K562 (cell line): ENCODE data around the gene ACRV1. TPM values are rescaled to one million over a fixed set of nuclear protein-coding genes. Genes with fewer than 3 reads are reported as not detected.
A peak's percentile ranks its signal among the peaks of the same experiment; 100 is the strongest.

Experiments used
- FOXA3 ChIP-seq, 2 experiments: fragments of 450-650 bp in 1 of 2; sonication (generic) in 1 of 2; formaldehyde crosslinking; IDR thresholded peaks in 1 of 2; conservative IDR thresholded peaks in 1 of 2; 2 replicates each; pipeline versions ENCODE4 v1.4.0 to v1.8.0; 2020 to 2022; ENCODE audit warnings: mild to moderate bottlenecking in 2 of 2, missing genetic modification reagents in 1 of 2
- FOXM1 ChIP-seq, 2 experiments: fragments of 450-650 bp in 1 of 2; sonication (generic) in 1 of 2; formaldehyde crosslinking in 1 of 2; IDR thresholded peaks; 2 replicates each; pipeline versions ENCODE4 v1.6.1 to v1.9.0; 2017 to 2022; ENCODE audit warnings: low read depth in 2 of 2, mild to moderate bottlenecking in 2 of 2, missing genetic modification reagents in 1 of 2, moderate library complexity in 1 of 2
- HOXB6 ChIP-seq: fragments of 250-450 bp; sonication (Bioruptor Pico); IDR thresholded peaks from 2 replicates; pipeline ENCODE4 v1.5.1; 2022; ENCODE audit warnings: mild to moderate bottlenecking, borderline replicate concordance
- ILF3 ChIP-seq: fragments of 450-650 bp; IDR thresholded peaks from 2 replicates; pipeline ENCODE4 v1.6.1; 2018; ENCODE audit warnings: antibody characterized with exemption, mild to moderate bottlenecking, moderate library complexity, borderline replicate concordance
- KAT7 ChIP-seq: sonication (generic); formaldehyde crosslinking; IDR thresholded peaks from 2 replicates; pipeline ENCODE4 v1.8.0; 2022; ENCODE audit warnings: missing genetic modification reagents, mild to moderate bottlenecking, borderline replicate concordance
- MCM5 ChIP-seq: fragments of 450-650 bp; IDR thresholded peaks from 2 replicates; pipeline ENCODE4 v1.6.1; 2016; ENCODE audit warnings: low read depth
- NELFE ChIP-seq: IDR thresholded peaks from 2 replicates; pipeline ENCODE4 v1.6.1; 2011; ENCODE audit warnings: mild to moderate bottlenecking; ENCODE audit not compliant: insufficient read depth, insufficient read length
- NEUROD1 ChIP-seq: fragments of 150-350 bp; IDR thresholded peaks from 2 replicates; pipeline ENCODE4 v1.6.1; 2014; ENCODE audit warnings: borderline replicate concordance, low read length, low read depth; ENCODE audit not compliant: partially characterized antibody
- NR3C1 ChIP-seq: sonication (generic); formaldehyde crosslinking; IDR thresholded peaks from 2 replicates; pipeline ENCODE4 v1.8.1; 2022; ENCODE audit warnings: missing genetic modification reagents
- NR4A1 ChIP-seq, 2 experiments: fragments of 250-450 bp in 1 of 2; fragments of 450-650 bp in 1 of 2; sonication (Bioruptor Pico) in 1 of 2; IDR thresholded peaks; 2 replicates each; pipeline versions ENCODE4 v1.4.0 to v1.6.1; 2016 to 2020; ENCODE audit warnings: mild to moderate bottlenecking in 2 of 2, missing compliant biosample characterization in 1 of 2, missing genetic modification characterization in 1 of 2, moderate library complexity in 1 of 2
- NUFIP1 ChIP-seq: fragments of 450-650 bp; IDR thresholded peaks from 2 replicates; pipeline ENCODE4 v1.6.1; 2018; ENCODE audit not compliant: partially characterized antibody
- PRMT5 ChIP-seq: sonication (generic); formaldehyde crosslinking; IDR thresholded peaks from 2 replicates; pipeline ENCODE4 v1.5.0; 2020; ENCODE audit warnings: missing genetic modification reagents
- RAD21 ChIP-seq, 2 experiments: fragments of 250-450 bp in 1 of 2; fragments of 450-650 bp in 1 of 2; sonication (Bioruptor Pico) in 1 of 2; formaldehyde crosslinking in 1 of 2; IDR thresholded peaks in 1 of 2; conservative IDR thresholded peaks in 1 of 2; 2 replicates each; pipeline versions ENCODE4 v1.4.0 to v1.8.0; 2020 to 2022; ENCODE audit warnings: mild to moderate bottlenecking in 2 of 2, moderate library complexity in 1 of 2
- RB1 ChIP-seq: fragments of 450-650 bp; IDR thresholded peaks from 2 replicates; pipeline ENCODE4 v1.6.1; 2017; ENCODE audit warnings: low read depth, mild to moderate bottlenecking
- SMC3 ChIP-seq: conservative IDR thresholded peaks from 2 replicates; pipeline ENCODE4 v1.6.1; 2011; ENCODE audit warnings: low read depth, low read length, improper control_type of control experiment; ENCODE audit not compliant: insufficient read depth
- TAL1 ChIP-seq: fragments of 450-650 bp; IDR thresholded peaks from 2 replicates; pipeline ENCODE4 v1.6.1; 2016; ENCODE audit warnings: mild to moderate bottlenecking
- TRIM28 ChIP-seq: fragments of 450-650 bp; IDR thresholded peaks from 2 replicates; pipeline ENCODE4 v1.6.1; 2017
- ZC3H4 ChIP-seq: sonication (generic); formaldehyde crosslinking; IDR thresholded peaks from 2 replicates; pipeline ENCODE4 v1.9.0; 2021; ENCODE audit warnings: missing genetic modification reagents, borderline replicate concordance
- ZNF174 ChIP-seq: fragments of 250-450 bp; sonication (Bioruptor Pico); IDR thresholded peaks from 2 replicates; pipeline ENCODE4 v1.4.0; 2020; ENCODE audit warnings: mild to moderate bottlenecking
- ZNF764 ChIP-seq: fragments of 250-450 bp; sonication (Bioruptor Pico); IDR thresholded peaks from 2 replicates; pipeline ENCODE4 v1.4.0; 2020; ENCODE audit warnings: low read depth, mild to moderate bottlenecking, moderate library complexity
- polyA plus RNA-seq, 8 experiments: library from polyadenylated mRNA; depleted of rRNA in 4 of 8; stranded (reverse) in 5 of 8; unstranded in 3 of 8; fragments of >200 nt; fragmentation: Nextera tagmentation in 2 of 8; fragmentation: Illumina TruSeq in 1 of 8; extraction: Ambion mirVana in 2 of 8; extraction: Trizol in 1 of 8; gene quantifications; 2 replicates each; pipeline versions ENCODE4 v1.2.1 to v1.2.3, GENCODE V29; 2011 to 2014; ENCODE audit warnings: inconsistent platforms in 1 of 8, missing spikeins in 1 of 8
- total RNA-seq, 7 experiments: library from RNA; depleted of rRNA in 6 of 7; stranded (reverse); fragments of >200 nt in 6 of 7; fragmentation: Illumina TruSeq in 2 of 7; extraction: Trizol in 2 of 7; gene quantifications; 2 replicates each; pipeline versions ENCODE4 v1.2.1 to v1.2.3, GENCODE V29; 2011 to 2021; ENCODE audit warnings: low replicate concordance in 1 of 7
- TF ChIP-seq, protein P1 (sequence below): IDR thresholded peaks from 2 replicates; pipeline ENCODE4 v1.6.1; 2016; ENCODE audit warnings: missing genetic modification characterization, missing compliant biosample characterization
- TF ChIP-seq, protein P2 (sequence below), 2 experiments: fragments of 450-650 bp; IDR thresholded peaks; 2 replicates each; pipeline ENCODE4 v1.6.1; 2016
- TF ChIP-seq, protein P3 (sequence below): fragments of 450-650 bp; formaldehyde crosslinking; IDR thresholded peaks from 2 replicates; pipeline ENCODE4 v1.4.0; 2022; ENCODE audit warnings: missing genetic modification characterization
- TF ChIP-seq, protein P4 (sequence below), 2 experiments: fragments of 250-450 bp in 1 of 2; fragments of 450-650 bp in 1 of 2; sonication (Bioruptor Pico) in 1 of 2; IDR thresholded peaks; 2 replicates each; pipeline versions ENCODE4 v1.6.1 to v1.8.0; 2016 to 2021; ENCODE audit warnings: mild to moderate bottlenecking in 2 of 2, moderate library complexity in 2 of 2, missing compliant biosample characterization in 1 of 2, missing genetic modification characterization in 1 of 2

The ACRV1 gene
- total and polyA plus RNA-seq, 9 of the 15 experiments (the other 6 are each of a cell fraction or from before 2014, with no cell fraction given), result 0.22 to 0.25 TPM; not detected in 7

DNA sequence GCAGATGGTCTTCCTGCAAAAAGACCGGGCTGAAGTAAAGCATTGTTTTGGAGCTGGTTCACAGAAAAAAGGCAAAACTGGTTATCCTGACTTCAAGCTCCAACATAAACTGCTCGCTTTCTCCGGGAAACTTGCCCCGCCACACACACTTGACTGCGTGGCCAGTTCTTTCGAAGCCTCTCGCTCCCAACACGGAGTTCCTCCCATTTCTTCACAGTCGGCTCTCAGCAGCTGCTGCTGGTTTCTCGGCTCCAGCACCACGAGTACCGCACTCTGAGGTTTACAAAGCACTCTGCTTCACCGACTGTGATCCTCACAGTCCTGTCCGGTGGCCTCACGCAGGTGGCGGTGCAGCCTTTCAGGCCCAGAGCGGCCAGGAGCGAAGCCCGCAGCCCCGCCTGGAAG, 55.4 kb downstream of the ACRV1 start (continued):
- TF ChIP-seq, protein P1, sequence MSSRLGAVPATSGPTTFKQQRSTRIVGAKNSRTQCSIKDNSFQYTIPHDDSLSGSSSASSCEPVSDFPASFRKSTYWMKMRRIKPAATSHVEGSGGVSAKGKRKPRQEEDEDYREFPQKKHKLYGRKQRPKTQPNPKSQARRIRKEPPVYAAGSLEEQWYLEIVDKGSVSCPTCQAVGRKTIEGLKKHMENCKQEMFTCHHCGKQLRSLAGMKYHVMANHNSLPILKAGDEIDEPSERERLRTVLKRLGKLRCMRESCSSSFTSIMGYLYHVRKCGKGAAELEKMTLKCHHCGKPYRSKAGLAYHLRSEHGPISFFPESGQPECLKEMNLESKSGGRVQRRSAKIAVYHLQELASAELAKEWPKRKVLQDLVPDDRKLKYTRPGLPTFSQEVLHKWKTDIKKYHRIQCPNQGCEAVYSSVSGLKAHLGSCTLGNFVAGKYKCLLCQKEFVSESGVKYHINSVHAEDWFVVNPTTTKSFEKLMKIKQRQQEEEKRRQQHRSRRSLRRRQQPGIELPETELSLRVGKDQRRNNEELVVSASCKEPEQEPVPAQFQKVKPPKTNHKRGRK (tag), result no peak
- TF ChIP-seq, protein P2, sequence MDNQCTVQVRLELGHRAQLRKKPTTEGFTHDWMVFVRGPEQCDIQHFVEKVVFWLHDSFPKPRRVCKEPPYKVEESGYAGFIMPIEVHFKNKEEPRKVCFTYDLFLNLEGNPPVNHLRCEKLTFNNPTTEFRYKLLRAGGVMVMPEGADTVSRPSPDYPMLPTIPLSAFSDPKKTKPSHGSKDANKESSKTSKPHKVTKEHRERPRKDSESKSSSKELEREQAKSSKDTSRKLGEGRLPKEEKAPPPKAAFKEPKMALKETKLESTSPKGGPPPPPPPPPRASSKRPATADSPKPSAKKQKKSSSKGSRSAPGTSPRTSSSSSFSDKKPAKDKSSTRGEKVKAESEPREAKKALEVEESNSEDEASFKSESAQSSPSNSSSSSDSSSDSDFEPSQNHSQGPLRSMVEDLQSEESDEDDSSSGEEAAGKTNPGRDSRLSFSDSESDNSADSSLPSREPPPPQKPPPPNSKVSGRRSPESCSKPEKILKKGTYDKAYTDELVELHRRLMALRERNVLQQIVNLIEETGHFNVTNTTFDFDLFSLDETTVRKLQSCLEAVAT (IDR thresholded peaks at IDR 0.05), result no peak
- TF ChIP-seq MCM5 (no peak), SMC3 (0 out of 2 replicates have a peak, but pooled peaks have one; percentile 3), NELFE (no peak), RB1 (no peak), ZNF764 (CRISPR knock-in tag) (no peak), TAL1 (no peak), ILF3 (peak; percentile 77; the same call in 1 of the 2 replicates), FOXA3 (CRISPR knock-in tag; conservative IDR thresholded peaks at IDR 0.05 in 1 of 2, IDR thresholded peaks at IDR 0.05 in 1 of 2) (0 out of 4 replicates have a peak, but pooled peaks of 1 of the 2 experiments have one; percentile 8), TRIM28 (no peak), NUFIP1 (peak; percentile 83), ZC3H4 (CRISPR knock-in tag) (no peak), NEUROD1 (no peak), NR3C1 (CRISPR knock-in tag) (no peak), NR4A1 (CRISPR knock-in tag; IDR thresholded peaks at IDR 0.05) (no peak), NR4A1 (tag; IDR thresholded peaks at IDR 0.05) (peak; percentile 45; the same call in 1 of the 2 replicates), RAD21 (CRISPR knock-in tag; conservative IDR thresholded peaks at IDR 0.05 in 1 of 2, IDR thresholded peaks at IDR 0.05 in 1 of 2) (0 out of 4 replicates have a peak, but pooled peaks of 1 of the 2 experiments have one; percentile 9), PRMT5 (CRISPR knock-in tag) (no peak), HOXB6 (CRISPR knock-in tag) (no peak), FOXM1 (IDR thresholded peaks at IDR 0.05; ENCODE audit: low read depth) (no peak), FOXM1 (CRISPR knock-in tag; IDR thresholded peaks at IDR 0.05; ENCODE audit: low read depth) (no peak), KAT7 (no peak), ZNF174 (CRISPR knock-in tag) (no peak)
- TF ChIP-seq, protein P3, sequence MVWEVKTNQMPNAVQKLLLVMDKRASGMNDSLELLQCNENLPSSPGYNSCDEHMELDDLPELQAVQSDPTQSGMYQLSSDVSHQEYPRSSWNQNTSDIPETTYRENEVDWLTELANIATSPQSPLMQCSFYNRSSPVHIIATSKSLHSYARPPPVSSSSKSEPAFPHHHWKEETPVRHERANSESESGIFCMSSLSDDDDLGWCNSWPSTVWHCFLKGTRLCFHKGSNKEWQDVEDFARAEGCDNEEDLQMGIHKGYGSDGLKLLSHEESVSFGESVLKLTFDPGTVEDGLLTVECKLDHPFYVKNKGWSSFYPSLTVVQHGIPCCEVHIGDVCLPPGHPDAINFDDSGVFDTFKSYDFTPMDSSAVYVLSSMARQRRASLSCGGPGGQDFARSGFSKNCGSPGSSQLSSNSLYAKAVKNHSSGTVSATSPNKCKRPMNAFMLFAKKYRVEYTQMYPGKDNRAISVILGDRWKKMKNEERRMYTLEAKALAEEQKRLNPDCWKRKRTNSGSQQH (CRISPR knock-in tag), result no peak
- TF ChIP-seq, protein P4, sequence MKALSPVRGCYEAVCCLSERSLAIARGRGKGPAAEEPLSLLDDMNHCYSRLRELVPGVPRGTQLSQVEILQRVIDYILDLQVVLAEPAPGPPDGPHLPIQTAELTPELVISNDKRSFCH (CRISPR knock-in tag; IDR thresholded peaks at IDR 0.05), result no peak
- TF ChIP-seq, protein P4 (tag; IDR thresholded peaks at IDR 0.05), result no peak
